ENCODE data around the gene SERPINB11. TPM values are rescaled to one million over a fixed set of nuclear protein-coding genes. Genes with fewer than 3 reads are reported as not detected.

SERPINB11 gene
- total RNA-seq, 1 donor from 2014 or later: not detected

DNA sequence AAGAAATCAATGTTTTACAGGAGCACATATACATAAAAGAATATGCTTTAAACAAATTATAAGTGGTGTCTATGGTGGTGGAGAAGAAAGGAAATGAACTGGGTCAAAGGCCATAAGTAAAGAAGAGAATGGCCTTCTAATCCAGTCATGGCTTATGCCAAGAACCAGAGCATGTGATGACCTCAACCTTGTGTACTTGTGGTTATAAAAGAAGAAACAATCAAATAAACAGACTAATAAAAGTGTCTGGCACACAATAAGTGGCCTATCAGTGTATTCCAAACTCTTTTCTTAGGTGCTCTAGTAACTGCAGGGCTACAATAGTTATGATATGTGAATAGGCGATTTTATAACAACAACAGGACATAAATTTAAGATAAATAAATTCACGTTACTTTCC is 2.6 kb downstream of the SERPINB11 start:
- intact Hi-C loops (cut with micrococcal nuclease): no loop called here

DNA sequence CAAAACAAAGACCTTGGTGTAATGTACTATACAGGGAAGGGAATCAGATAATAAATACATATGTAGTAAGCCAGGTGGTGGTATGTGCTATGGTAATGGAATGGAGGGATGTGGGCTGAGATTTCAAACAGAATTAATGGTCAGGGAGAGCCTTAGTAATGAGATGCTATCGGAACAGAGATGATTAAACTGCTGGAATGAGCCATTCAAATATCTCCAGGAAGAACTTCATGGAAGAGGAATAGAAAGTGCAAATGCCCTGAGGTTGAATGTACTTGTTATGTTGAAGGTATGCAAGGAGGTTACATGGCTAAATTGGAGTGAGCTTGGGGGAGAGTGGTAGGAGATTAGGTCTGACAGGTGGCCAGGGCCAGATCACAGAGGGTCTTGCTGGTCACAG is 5.1 kb downstream of the SERPINB11 start:
- TF ChIP-seq, protein P1, sequence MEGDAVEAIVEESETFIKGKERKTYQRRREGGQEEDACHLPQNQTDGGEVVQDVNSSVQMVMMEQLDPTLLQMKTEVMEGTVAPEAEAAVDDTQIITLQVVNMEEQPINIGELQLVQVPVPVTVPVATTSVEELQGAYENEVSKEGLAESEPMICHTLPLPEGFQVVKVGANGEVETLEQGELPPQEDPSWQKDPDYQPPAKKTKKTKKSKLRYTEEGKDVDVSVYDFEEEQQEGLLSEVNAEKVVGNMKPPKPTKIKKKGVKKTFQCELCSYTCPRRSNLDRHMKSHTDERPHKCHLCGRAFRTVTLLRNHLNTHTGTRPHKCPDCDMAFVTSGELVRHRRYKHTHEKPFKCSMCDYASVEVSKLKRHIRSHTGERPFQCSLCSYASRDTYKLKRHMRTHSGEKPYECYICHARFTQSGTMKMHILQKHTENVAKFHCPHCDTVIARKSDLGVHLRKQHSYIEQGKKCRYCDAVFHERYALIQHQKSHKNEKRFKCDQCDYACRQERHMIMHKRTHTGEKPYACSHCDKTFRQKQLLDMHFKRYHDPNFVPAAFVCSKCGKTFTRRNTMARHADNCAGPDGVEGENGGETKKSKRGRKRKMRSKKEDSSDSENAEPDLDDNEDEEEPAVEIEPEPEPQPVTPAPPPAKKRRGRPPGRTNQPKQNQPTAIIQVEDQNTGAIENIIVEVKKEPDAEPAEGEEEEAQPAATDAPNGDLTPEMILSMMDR (IDR thresholded peaks at IDR 0.05; ENCODE audit: borderline replicate concordance): no peak
- Histone ChIP-seq H3K4me3 (no peak overlapping the region), H3K36me3 (no peaks in the 10 kb centered on the region), H3K27ac (replicated peaks) (no peak overlapping the region), H3K27me3 (ENCODE audit: low read depth) (no peaks in the 10 kb centered on the region), H3K4me1 (no peaks in the 10 kb centered on the region), H3K9me3 (replicated peaks) (peaks cover 6% of the 10 kb centered on the region)
- DNase-seq: no peak
- intact Hi-C loops (cut with micrococcal nuclease): no loop called here

More for the DNA sequence above, 2.6 kb downstream of the SERPINB11 start:
- no peaks in the 10 kb centered on the region for H3K36me3 ChIP-seq
- H3K4me3 ChIP-seq: no peak overlapping the region
- H3K4me1 ChIP-seq: no peaks in the 10 kb centered on the region
- DNase-seq: no peak
- no peak overlapping the region for H3K27ac ChIP-seq (replicated peaks)
- TF ChIP-seq, protein P1 (IDR thresholded peaks at IDR 0.05; ENCODE audit: borderline replicate concordance): no peak
- no peaks in the 10 kb centered on the region for H3K9me3 ChIP-seq (replicated peaks)
- no peaks in the 10 kb centered on the region for H3K27me3 ChIP-seq (ENCODE audit: low read depth)

DNA sequence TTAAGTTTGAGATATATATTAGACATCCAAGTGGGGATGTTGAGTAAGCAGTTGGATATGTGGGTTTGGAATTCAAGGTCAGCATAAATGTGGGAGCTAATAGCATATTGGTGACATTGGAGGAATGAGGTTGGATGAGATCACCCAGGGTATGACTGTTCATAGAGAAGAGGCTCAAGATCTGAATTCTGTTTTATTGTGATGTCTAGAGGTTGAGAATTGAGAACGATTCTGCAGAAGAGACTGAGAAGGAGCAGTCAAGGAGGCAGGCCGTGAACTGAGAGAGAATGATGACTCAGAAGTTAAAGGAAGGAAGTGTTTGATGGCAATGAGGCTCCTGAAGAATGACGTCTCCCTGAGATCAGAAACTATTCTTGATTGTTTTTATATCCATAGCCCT is 5.9 kb downstream of the SERPINB11 start:
- H3K27me3 ChIP-seq (ENCODE audit: low read depth): no peaks in the 10 kb centered on the region
- no peaks in the 10 kb centered on the region for H3K4me1 ChIP-seq
- no peaks in the 10 kb centered on the region for H3K36me3 ChIP-seq
- no peak overlapping the region for H3K4me3 ChIP-seq
- intact Hi-C loops (cut with micrococcal nuclease): no loop called here
- TF ChIP-seq, protein P1 (IDR thresholded peaks at IDR 0.05; ENCODE audit: borderline replicate concordance): no peak
- H3K9me3 ChIP-seq (replicated peaks): peaks cover 15% of the 10 kb centered on the region
- H3K27ac ChIP-seq (replicated peaks): no peak overlapping the region
- no peak for DNase-seq

DNA sequence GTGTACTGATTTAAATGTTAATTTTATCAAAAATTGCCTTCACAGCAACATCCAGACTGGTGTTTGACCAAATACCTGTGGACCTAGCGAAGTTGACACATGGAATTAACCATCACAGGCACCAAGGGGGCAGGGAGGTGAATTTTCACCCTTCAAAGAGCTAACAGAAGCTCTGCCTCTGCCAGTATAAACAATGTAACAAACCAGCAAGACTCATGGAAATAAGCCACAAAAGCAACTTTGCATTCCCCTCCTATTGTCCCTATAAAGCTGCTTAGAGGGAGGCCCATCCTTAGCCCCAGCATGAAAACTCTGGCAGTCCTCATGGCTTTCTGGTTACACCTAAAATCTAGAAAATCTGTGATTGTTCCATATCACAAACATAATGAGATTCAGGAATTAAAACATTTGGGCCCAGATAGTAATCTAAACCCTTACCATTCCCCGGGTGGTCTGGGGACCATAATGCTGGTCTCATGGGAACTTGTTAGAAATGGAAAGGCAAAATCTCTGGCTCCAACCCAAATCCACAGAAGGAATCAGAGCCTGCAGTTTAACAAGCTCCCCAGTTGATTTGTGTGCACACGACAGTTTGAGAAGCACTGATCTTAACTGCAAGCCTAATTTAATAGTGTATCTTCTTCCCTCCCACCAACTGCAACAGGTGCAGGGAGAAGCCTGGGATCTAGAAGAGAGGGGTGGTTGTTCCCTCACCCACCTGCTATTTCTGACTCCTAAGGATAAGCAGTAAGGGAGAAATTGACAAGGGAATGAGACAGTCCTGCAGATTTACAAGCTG is 23.1 kb downstream of the SERPINB11 start:
- Histone ChIP-seq H3K9me3 (replicated peaks) (no peaks in the 10 kb centered on the region), H3K27ac (replicated peaks) (no peak overlapping the region), H3K4me1 (no peaks in the 10 kb centered on the region), H3K36me3 (no peaks in the 10 kb centered on the region), H3K27me3 (ENCODE audit: low read depth) (peaks cover 1% of the 10 kb centered on the region), H3K4me3 (no peak overlapping the region)
- DNase-seq: no peak
- intact Hi-C loops (cut with micrococcal nuclease): no loop called here
- TF ChIP-seq, protein P1 (IDR thresholded peaks at IDR 0.05; ENCODE audit: borderline replicate concordance): no peak

DNA sequence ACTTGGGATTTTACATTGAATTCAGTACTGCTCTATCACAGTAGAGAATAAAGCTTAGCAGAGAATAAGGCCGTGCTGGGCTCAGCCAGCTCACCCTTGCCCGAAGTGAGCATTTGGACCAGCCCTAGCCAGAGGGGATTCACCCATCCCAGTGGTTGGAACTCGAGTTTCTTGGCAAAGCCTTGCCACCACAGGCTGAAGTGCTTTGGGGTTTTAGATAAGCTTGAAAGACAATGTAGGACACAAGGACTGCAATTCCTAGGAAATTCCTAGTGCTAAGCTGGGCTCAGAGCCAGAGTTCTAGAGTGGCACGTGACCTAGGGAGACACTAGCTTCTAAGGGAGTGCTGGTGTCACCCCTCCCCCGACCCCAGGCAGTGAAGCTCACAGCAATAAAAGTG is 28.0 kb downstream of the SERPINB11 start:
- no peak overlapping the region for H3K4me3 ChIP-seq
- DNase-seq: no peak
- H3K27me3 ChIP-seq (ENCODE audit: low read depth): no peaks in the 10 kb centered on the region
- no peaks in the 10 kb centered on the region for H3K9me3 ChIP-seq (replicated peaks)
- TF ChIP-seq, protein P1 (IDR thresholded peaks at IDR 0.05; ENCODE audit: borderline replicate concordance): no peak
- no peaks in the 10 kb centered on the region for H3K4me1 ChIP-seq
- H3K27ac ChIP-seq (replicated peaks): no peak overlapping the region
- no peaks in the 10 kb centered on the region for H3K36me3 ChIP-seq
- intact Hi-C loops (cut with micrococcal nuclease): no loop called here
